HepG2 (cell line): ENCODE measurements around the gene CEP250. TPM values are rescaled to one million over a fixed set of nuclear protein-coding genes. Genes with fewer than 3 reads are reported as not detected.
A peak's percentile ranks its signal among the peaks of the same experiment; 100 is the strongest.

Experiments
- ATAC-seq: fragments of 200-7000 bp; cut with Tn5 transposase; 3 replicates; pipeline ENCODE4 v1.9.1; 2020; ENCODE audit warnings: mild to moderate bottlenecking, moderate library complexity
- BruUV-seq: library from RNA; stranded (reverse); fragments of 400-500 nt; replicated peaks from 2 replicates; lab custom pipeline; 2021; lab: Mats Ljungman, UMichigan
- CTCF ChIA-PET: fragments of 300-600 bp; formaldehyde crosslinking; extraction: SDS; loops from one replicate; lab custom pipeline; 2021; ENCODE audit warnings: low total read pairs, inconsistent platforms, low intra/inter-chr PET ratio; lab: Yijun Ruan, JAX
- POLR2A ChIA-PET: fragments of 350-600 bp; sonication (Branson Sonifier 250); formaldehyde crosslinking; loops from one replicate; lab custom pipeline; 2020; ENCODE audit warnings: antibody characterized with exemption, inconsistent platforms; lab: Yijun Ruan, JAX
- DNase-seq: peaks from one replicate; pipeline ENCODE4 v3.0.0-alpha.2; 2015; ENCODE audit warnings: low spot score
- FAIRE-seq: peaks from 3 replicates; lab custom pipeline; 2011; peaks lifted over from hg19 to GRCh38; lab: Jason Lieb, UNC
- H2AFZ ChIP-seq: one replicate; pipeline ENCODE4 v1.6.1; 2011; ENCODE audit warnings: low read length, inconsistent platforms
- H3K27ac ChIP-seq: fragments of 300-600 bp; 3 replicates; pipeline ENCODE4 v1.8.0; 2011; ENCODE audit warnings: mixed run types, mild to moderate bottlenecking, mixed read lengths, low read length, inconsistent platforms; ENCODE audit not compliant: insufficient read depth; ENCODE audit errors: extremely low read length
- H3K27me3 ChIP-seq, 2 experiments: fragments of 200-600 bp in 1 of 2; 2 replicates in 1 of 2; 3 replicates in 1 of 2; pipeline versions ENCODE4 v1.6.0 to v1.8.0; 2011; ENCODE audit warnings: low read length in 2 of 2, mild to moderate bottlenecking in 2 of 2, moderate library complexity in 2 of 2, inconsistent platforms in 1 of 2; ENCODE audit not compliant: insufficient read depth in 2 of 2, control insufficient read depth in 1 of 2
- H3K36me3 ChIP-seq, 2 experiments: fragments of 200-600 bp in 1 of 2; replicated peaks in 1 of 2; 2 replicates in 1 of 2; 3 replicates in 1 of 2; pipeline versions ENCODE4 v1.5.1 to v1.8.0; 2011; ENCODE audit warnings: low read length in 2 of 2, inconsistent platforms in 1 of 2; ENCODE audit not compliant: insufficient read depth in 2 of 2, control insufficient read depth in 1 of 2
- H3K4me1 ChIP-seq: 2 replicates; pipeline ENCODE4 v1.5.1; 2012; ENCODE audit warnings: low read length, inconsistent platforms; ENCODE audit not compliant: insufficient read depth
- H3K4me2 ChIP-seq: 2 replicates; pipeline ENCODE4 v1.6.0; 2011; ENCODE audit warnings: low read depth, low read length, inconsistent platforms
- H3K4me3 ChIP-seq, 3 experiments: fragments of 200-600 bp in 1 of 3; sonication (generic), shearing (Covaris generic) in 1 of 3; replicated peaks in 1 of 3; 2 replicates each; pipeline ENCODE4 v1.5.1; 2011 to 2016; ENCODE audit warnings: low read length in 3 of 3, inconsistent platforms in 2 of 3, low read depth in 2 of 3, mild to moderate bottlenecking in 2 of 3, control low read depth in 1 of 3, mixed read lengths in 1 of 3; ENCODE audit not compliant: insufficient read depth in 1 of 3
- H3K79me2 ChIP-seq: one replicate; pipeline ENCODE4 v1.6.1; 2011; ENCODE audit warnings: low read length, inconsistent platforms; ENCODE audit not compliant: insufficient read depth
- H3K9ac ChIP-seq: 2 replicates; pipeline ENCODE4 v1.6.0; 2011; ENCODE audit warnings: mild to moderate bottlenecking, low read depth, low read length, inconsistent platforms; ENCODE audit not compliant: insufficient read depth
- H3K9me3 ChIP-seq: 2 replicates; pipeline ENCODE4 v1.5.1; 2012; ENCODE audit warnings: mild to moderate bottlenecking, low read length
- H4K20me1 ChIP-seq: 2 replicates; pipeline ENCODE4 v1.6.0; 2011; ENCODE audit warnings: inconsistent platforms, mild to moderate bottlenecking, low read length, moderate library complexity; ENCODE audit not compliant: insufficient read depth
- ELF1 ChIP-seq: sonication (generic); formaldehyde crosslinking; IDR thresholded peaks from 2 replicates; pipeline ENCODE4 v1.4.0; 2020; ENCODE audit warnings: missing genetic modification reagents
- KDM4B ChIP-seq: sonication (generic); formaldehyde crosslinking; IDR thresholded peaks from 2 replicates; pipeline ENCODE4 v1.4.0; 2020; ENCODE audit warnings: missing genetic modification reagents
- MXD1 ChIP-seq: sonication (generic); formaldehyde crosslinking; IDR thresholded peaks from 2 replicates; pipeline ENCODE4 v1.4.0; 2020; ENCODE audit warnings: mild to moderate bottlenecking, missing genetic modification reagents
- POLR2AphosphoS5 ChIP-seq: IDR thresholded peaks from 2 replicates; pipeline ENCODE4 v1.6.1; 2012; ENCODE audit warnings: low read depth, low read length
- SIN3B ChIP-seq: fragments of 150-350 bp; IDR thresholded peaks from 2 replicates; pipeline ENCODE4 v1.6.1; 2014; ENCODE audit warnings: low read length
- ZBTB7B ChIP-seq: sonication (generic); formaldehyde crosslinking; IDR thresholded peaks from 2 replicates; pipeline ENCODE4 v1.4.0; 2020; ENCODE audit warnings: missing genetic modification reagents
- ZFYVE20 ChIP-seq: sonication (generic); formaldehyde crosslinking; IDR thresholded peaks from 2 replicates; pipeline ENCODE4 v1.8.0; 2023; ENCODE audit warnings: low read depth, mild to moderate bottlenecking, moderate library complexity, missing genetic modification reagents, borderline replicate concordance
- ZNF343 ChIP-seq: sonication (generic); formaldehyde crosslinking; IDR thresholded peaks from 2 replicates; pipeline ENCODE4 v1.4.0; 2020; ENCODE audit warnings: mild to moderate bottlenecking, missing genetic modification reagents
- ZNF614 ChIP-seq: IDR thresholded peaks from 2 replicates; pipeline ENCODE4 v1.6.1; 2018; ENCODE audit warnings: missing biosample characterization, missing genetic modification reagents, inconsistent platforms, borderline replicate concordance
- ZNF674 ChIP-seq: sonication (generic); formaldehyde crosslinking; IDR thresholded peaks from 2 replicates; pipeline ENCODE4 v1.5.0; 2020; ENCODE audit warnings: low read depth, mild to moderate bottlenecking, missing genetic modification reagents
- ZNF7 ChIP-seq: IDR thresholded peaks from 2 replicates; pipeline ENCODE4 v1.6.1; 2016; ENCODE audit warnings: missing biosample characterization, missing genetic modification reagents
- WGBS: methylation state at CpG from one replicate; pipeline ENCODE4 v1.1.6; 2017; ENCODE audit warnings: low lambda C conversion rate; 5-methylcytosine and 5-hydroxymethylcytosine counted together
- in situ Hi-C: cut with HindIII; loops from 2 replicates; pipeline ENCODE4 v1.10.0; 2017; ENCODE audit warnings: low pct_unique_long_range_greater_than_20kb; ENCODE audit not compliant: extremely low pct_ligation_motif_present
- intact Hi-C: fragments of 100-400 bp; cut with micrococcal nuclease; formaldehyde crosslinking; loops from one replicate; pipeline ENCODE4 v1.10.0; 2022; ENCODE audit not compliant: unreplicated experiment
- polyA plus RNA-seq, 8 experiments: library from polyadenylated mRNA; depleted of rRNA in 3 of 8; stranded (reverse) in 7 of 8; unstranded in 1 of 8; fragments of >200 nt; fragmentation: Illumina TruSeq in 4 of 8; extraction: Trizol in 4 of 8; gene quantifications; 2 replicates each; pipeline versions ENCODE4 v1.2.1 to v1.2.3, GENCODE V29; 2011 to 2016; ENCODE audit warnings: low read depth in 4 of 8, missing spikeins in 1 of 8, mixed read lengths in 1 of 8; ENCODE audit not compliant: insufficient read depth in 1 of 8
- total RNA-seq, 5 experiments: library from RNA; depleted of rRNA; stranded (reverse); fragments of >200 nt; fragmentation: Illumina TruSeq; extraction: Trizol; gene quantifications; 2 replicates each; pipeline ENCODE4 v1.2.3, GENCODE V29; 2016; ENCODE audit warnings: low read depth in 1 of 5
- TF ChIP-seq, protein P1 (sequence below): sonication (generic); formaldehyde crosslinking; IDR thresholded peaks from 2 replicates; pipeline ENCODE4 v1.5.0; 2020; ENCODE audit warnings: mild to moderate bottlenecking, missing genetic modification reagents, borderline replicate concordance

The CEP250 gene
- total and polyA plus RNA-seq, 2 of the 13 experiments (the other 11 are each of a cell fraction or from before 2014, with no cell fraction given): 28.8 to 55.3 TPM

DNA sequence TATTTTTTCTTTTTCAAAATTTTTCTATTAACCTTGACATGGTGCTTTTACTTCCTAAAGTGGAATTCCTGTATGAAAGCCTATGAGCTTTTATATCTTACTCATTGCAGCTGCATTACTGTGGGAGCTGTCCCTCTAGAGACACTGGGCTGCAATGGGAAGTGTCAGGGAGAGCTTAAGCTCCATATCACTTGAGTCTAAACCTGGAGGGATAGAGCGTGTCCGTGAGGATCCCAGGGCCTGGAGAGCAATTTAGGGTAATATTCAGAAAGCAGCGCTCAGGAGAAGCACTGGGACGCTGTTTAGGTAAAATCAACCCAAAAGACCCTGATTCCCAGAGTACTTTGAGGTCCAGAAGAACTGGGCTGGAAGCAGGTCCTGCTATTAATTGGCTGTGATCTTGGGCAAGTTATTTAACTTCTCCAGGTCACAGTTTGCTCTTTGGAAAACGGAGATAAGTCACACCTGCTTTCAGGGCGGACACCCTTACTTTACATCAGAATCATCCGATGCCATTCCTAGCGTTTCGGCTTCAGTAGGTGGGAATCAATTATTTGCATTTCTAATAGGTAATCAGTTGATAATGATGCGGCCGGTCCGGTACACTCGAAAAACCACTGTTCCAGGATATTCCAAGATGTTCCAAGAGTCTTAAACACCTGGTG, 85.9 kb downstream of the CEP250 start (continued):
- TF ChIP-seq ZNF674: peak; percentile 13; the same call in 1 of the 2 replicates
- no peak for TF ChIP-seq ZFYVE20 (CRISPR knock-in tag)
- TF ChIP-seq ZNF343 (CRISPR knock-in tag): no peak
- TF ChIP-seq MXD1 (CRISPR knock-in tag): peak; percentile 20
- 0 out of 2 replicates have a peak, but pooled peaks have one; percentile 5 for TF ChIP-seq ZNF7 (CRISPR knock-in tag)
- 0 out of 2 replicates have a peak, but pooled peaks have one; percentile 2 for TF ChIP-seq ZNF614 (CRISPR knock-in tag)
- TF ChIP-seq KDM4B (CRISPR knock-in tag): no peak
- TF ChIP-seq ZBTB7B (CRISPR knock-in tag): no peak
- TF ChIP-seq SIN3B: no peak
- TF ChIP-seq POLR2AphosphoS5: no peak
- TF ChIP-seq ELF1 (CRISPR knock-in tag): no peak

DNA sequence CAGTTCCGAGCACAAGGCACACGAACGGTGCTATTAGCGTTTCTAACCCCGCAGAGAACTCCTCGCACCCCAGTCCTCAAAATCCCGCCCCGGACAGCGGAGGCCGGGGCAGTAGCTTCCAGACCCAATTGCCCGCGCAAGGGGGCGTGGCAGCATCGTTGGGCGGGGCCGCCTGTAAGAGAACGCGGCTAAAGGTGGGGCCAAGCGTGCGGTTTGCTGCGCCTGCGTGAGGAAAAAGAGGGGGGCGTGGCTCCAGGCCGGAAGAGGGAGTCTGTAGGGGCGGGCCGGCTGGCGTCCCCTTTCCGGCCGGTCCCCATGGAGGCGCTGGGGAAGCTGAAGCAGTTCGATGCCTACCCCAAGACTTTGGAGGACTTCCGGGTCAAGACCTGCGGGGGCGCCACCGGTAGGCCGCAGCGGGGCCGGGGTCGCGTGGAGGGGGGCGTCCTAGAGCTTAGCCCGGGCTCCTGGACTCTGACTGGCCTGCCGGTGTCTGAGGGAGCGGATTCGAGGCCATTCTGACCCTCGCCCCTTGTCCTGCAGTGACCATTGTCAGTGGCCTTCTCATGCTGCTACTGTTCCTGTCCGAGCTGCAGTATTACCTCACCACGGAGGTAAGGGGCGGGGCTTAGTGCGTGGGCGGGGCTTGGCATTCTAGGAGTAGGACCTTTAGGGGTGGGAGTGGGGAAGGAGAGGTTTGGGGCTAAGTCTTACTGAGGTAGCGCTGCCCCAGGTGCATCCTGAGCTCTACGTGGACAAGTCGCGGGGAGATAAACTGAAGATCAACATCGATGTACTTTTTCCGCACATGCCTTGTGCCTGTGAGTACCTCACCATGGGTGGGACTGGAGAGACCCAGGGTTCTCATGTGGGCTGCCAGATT, 86.6 kb downstream of the CEP250 start, which contains the start of gene ERGIC3:
TSS of gene ERGIC3 (plus strand) at position 296 of the 880 bp plus-strand sequence. CDS start at position 316, 20 bp downstream.
- Histone ChIP-seq H3K4me1 (peaks cover 29% of the 10 kb centered on the region), H3K27me3 (no peaks in the 10 kb centered on the region), H2AFZ (peak within 1 kb of the TSS; percentile 94), H3K4me3 (peak within 1 kb of the TSS; percentile 74 to 93 (median 79)), H3K9me3 (no peaks in the 10 kb centered on the region), H3K4me2 (peak within 1 kb of the TSS; percentile 97), H3K79me2 (peaks cover 11% of the 10 kb centered on the region), H3K27ac (peak within 1 kb of the TSS; percentile 85), H4K20me1 (no peaks in the 10 kb centered on the region), H3K36me3 (peaks cover 7 to 18% of the 10 kb centered on the region in 2 experiments; a peak in 4 of 5 replicates), H3K9ac (peak within 1 kb of the TSS; percentile 93)
- in situ Hi-C loops (no loop called here), intact Hi-C loops (loop anchor here (5.0 kb wide), 2 partner anchors 75 kb away; partner anchors contain the start of gene SPAG4)
- ATAC-seq (peak; percentile 93), DNase-seq (peak; percentile 97), FAIRE-seq (peak; percentile 34)
- 6% methylated on average over 55 of the region's 57 CpGs for WGBS
- TSS peak; percentile 69 for BruUV-seq
- ChIA-PET CTCF (no interaction called here), POLR2A (interaction anchor here (0.6 to 4.0 kb wide), 33 partner anchors 9 to 694 kb away, joined by 3 to 41 read pairs (median 5); partner anchors contain the start of genes AAR2, CEP250, EIF6 and NFS1)
- TF ChIP-seq, protein P1, sequence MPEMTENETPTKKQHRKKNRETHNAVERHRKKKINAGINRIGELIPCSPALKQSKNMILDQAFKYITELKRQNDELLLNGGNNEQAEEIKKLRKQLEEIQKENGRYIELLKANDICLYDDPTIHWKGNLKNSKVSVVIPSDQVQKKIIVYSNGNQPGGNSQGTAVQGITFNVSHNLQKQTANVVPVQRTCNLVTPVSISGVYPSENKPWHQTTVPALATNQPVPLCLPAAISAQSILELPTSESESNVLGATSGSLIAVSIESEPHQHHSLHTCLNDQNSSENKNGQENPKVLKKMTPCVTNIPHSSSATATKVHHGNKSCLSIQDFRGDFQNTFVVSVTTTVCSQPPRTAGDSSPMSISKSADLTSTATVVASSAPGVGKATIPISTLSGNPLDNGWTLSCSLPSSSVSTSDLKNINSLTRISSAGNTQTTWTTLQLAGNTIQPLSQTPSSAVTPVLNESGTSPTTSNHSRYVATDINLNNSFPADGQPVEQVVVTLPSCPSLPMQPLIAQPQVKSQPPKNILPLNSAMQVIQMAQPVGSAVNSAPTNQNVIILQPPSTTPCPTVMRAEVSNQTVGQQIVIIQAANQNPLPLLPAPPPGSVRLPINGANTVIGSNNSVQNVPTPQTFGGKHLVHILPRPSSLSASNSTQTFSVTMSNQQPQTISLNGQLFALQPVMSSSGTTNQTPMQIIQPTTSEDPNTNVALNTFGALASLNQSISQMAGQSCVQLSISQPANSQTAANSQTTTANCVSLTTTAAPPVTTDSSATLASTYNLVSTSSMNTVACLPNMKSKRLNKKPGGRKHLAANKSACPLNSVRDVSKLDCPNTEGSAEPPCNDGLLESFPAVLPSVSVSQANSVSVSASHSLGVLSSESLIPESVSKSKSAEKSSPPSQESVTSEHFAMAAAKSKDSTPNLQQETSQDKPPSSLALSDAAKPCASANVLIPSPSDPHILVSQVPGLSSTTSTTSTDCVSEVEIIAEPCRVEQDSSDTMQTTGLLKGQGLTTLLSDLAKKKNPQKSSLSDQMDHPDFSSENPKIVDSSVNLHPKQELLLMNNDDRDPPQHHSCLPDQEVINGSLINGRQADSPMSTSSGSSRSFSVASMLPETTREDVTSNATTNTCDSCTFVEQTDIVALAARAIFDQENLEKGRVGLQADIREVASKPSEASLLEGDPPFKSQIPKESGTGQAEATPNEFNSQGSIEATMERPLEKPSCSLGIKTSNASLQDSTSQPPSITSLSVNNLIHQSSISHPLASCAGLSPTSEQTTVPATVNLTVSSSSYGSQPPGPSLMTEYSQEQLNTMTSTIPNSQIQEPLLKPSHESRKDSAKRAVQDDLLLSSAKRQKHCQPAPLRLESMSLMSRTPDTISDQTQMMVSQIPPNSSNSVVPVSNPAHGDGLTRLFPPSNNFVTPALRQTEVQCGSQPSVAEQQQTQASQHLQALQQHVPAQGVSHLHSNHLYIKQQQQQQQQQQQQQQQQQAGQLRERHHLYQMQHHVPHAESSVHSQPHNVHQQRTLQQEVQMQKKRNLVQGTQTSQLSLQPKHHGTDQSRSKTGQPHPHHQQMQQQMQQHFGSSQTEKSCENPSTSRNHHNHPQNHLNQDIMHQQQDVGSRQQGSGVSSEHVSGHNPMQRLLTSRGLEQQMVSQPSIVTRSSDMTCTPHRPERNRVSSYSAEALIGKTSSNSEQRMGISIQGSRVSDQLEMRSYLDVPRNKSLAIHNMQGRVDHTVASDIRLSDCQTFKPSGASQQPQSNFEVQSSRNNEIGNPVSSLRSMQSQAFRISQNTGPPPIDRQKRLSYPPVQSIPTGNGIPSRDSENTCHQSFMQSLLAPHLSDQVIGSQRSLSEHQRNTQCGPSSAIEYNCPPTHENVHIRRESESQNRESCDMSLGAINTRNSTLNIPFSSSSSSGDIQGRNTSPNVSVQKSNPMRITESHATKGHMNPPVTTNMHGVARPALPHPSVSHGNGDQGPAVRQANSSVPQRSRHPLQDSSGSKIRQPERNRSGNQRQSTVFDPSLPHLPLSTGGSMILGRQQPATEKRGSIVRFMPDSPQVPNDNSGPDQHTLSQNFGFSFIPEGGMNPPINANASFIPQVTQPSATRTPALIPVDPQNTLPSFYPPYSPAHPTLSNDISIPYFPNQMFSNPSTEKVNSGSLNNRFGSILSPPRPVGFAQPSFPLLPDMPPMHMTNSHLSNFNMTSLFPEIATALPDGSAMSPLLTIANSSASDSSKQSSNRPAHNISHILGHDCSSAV (CRISPR knock-in tag): peak; percentile 64; the same call in 1 of the 2 replicates
